ENCODE data around the gene DMXL2.
A peak's percentile ranks its signal among the peaks of the same experiment; 100 is the strongest.
"Not testable (repeated sequence)": the region's sequence is repeated elsewhere in the genome, so short reads cannot be mapped to it uniquely, and the experiment has no call there.

The DMXL2 gene

DNA sequence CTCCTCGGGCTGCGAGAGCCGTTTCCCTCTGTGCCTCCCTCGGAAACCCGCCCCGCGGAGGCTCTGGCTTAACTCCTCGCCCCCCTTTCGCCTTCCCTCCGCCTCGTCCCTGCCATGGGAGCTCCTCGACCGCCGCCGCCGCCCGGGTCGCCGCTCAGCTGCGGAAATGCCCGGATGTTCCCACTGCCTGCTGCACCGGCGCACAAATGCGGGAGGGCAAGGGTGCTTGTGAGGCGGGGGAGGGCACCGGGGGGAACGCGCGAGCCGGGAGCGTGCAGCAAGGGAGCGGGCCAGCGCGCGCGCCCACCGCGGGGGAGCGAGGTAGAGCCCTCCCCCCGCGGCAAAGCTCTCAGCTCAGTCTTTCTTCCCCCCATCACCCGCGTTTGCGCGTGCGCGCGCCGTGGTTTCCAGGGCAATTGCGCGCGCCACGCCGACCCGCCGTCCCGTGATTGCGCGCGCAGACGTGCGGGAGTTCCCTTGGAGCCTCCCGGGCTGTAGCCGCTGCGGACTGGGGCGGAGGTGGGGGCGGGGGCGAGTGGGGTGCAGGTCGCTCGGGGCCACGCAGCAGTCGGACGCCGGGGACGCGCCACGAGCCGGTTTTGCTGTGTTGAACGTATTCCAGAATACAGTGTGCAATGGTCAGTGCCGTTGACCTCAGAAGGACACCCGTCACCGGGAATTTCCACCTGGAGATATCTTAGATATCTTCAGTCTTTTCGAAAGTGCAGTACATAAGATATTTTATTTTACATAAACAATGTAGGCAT lies at the start of gene DMXL2:
DMXL2 (minus strand) TSS at position 168 of the 767 bp plus-strand sequence. CDS start 226 bp downstream, outside the sequence.
- peak; percentile 97 for DNase-seq

- peak; percentile 41 for DNase-seq
Observed at GRCh38 chr15:51672155-51672687, 49.6 kb upstream of the DMXL2 start.

DNA sequence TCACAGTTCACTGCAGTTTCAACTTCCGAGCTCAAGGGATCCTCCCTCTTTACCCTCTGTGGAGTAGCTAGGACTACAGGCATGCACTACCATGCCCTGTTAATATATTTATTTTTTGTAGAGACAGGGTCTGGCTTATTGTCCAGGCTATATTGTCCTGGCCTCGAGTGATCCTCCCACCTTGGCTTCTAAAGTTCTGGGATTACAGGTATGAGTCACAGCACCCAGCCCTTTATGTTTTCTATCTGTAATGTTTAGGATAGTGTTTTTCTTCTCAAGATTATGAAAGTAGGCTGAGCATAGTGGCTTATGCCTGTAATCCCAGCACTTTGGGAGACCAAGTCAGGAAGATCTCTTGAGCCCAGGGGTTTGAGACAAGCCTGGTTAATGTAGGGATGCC lies 46.8 kb upstream of the DMXL2 start:
- no peak for DNase-seq

GRCh38 chr15:51668446-51668845 lies 45.9 kb upstream of the DMXL2 start:
- DNase-seq = no peak

GRCh38 chr15:51667478-51667877 lies 44.9 kb upstream of the DMXL2 start:
- no peak for DNase-seq

GRCh38 chr15:51661072-51661471 lies 38.5 kb upstream of the DMXL2 start:
- no peak for DNase-seq

DNA sequence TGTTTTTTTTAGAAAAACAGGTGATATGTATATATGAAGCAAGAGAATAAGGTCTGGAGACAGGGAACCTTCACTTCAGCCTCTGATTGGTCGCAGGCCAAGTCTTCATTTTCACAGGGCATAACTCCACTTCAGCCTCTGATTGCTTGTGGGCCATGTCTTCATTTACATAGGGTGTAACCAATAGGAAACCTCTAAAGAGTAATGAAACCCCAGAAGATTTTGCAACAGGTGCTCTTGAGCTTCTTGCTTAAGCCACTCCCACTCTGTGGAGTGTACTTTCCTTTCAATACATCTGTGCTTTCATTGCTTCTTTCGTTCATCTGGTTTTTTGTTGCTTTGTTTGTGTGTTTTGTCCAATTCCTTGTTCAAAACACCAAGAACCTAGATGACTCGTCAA lies 36.1 kb upstream of the DMXL2 start:
- DNase-seq = no peak

DNA sequence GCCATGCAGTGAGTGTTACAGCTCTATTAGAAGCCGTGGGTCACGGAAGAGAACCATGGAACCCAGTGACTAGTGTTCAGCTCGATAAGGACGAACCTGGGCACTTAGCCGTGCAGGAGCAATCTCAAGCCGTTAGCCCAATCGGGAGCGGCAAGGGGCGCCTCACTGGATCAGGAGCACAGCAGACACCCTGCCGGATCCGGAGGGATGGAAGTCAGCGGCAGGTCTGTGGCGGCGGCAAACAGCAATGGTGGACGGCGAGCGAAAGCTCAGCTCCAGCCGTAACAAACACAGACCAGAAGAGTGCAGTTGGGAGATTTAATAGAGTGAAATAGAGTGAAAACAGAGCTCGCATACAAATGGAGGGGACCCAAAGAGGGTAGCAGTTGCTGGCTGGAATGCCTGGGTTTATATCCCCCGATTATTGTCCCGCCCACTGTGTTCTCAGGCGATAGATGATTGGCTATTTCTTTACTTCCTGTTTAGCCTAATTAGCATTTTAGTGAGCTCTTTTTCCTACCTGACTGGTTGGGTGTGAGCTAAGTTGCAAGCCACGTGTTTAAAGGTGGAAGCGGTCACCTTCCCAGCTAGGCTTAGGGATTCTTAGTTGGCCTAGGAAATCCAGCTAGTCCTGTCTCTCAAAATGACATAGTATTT lies 33.0 kb upstream of the DMXL2 start:
- not testable (repeated sequence) for DNase-seq

DNA sequence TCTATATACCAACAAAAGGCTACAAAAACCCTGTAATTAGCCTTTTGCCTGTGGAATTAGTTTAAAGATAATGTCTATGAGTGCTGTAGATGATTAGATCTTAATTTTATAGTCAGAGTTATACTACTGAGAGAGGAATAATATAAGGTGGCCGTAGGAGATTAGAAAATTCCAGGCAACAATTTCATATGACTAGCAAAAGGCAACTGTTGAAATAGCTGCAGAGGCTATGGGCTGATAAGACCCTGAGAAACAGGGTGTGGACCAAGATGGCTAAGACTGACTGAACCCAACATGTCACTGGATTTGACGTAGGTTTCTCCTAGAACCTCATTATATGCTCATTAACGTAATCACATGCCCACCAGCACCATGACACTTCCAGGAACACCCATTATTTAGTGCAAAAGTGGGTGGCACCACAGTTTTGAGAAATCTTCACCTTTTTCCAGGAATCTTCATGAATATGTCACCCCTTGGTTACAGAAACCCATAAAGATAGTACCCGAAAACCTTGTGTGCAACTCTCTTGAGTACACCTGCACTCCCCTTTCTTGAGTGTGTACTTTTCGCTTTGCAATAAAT lies 29.6 kb upstream of the DMXL2 start:
- no peak for DNase-seq

- DNase-seq = peak; percentile 58
Observed at GRCh38 chr15:51649659-51650521, 27.3 kb upstream of the DMXL2 start.

DNA sequence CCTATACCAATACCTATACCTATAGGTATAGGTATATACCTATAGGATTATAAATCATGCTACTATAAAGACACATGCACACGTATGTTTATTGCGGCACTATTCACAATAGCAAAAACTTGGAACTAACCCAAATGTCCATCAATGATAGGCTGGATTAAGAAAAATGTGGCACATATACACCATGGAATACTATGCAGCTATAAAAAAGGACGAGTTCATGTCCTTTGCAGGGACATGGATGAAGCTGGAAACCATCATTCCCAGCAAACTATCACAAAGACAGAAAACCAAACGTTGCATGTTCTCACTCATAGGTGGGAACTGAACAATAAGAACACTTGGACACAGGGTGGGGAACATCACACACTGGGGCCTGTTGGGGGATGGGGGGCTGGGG lies 26.1 kb upstream of the DMXL2 start:
- not testable (repeated sequence) for DNase-seq

DNA sequence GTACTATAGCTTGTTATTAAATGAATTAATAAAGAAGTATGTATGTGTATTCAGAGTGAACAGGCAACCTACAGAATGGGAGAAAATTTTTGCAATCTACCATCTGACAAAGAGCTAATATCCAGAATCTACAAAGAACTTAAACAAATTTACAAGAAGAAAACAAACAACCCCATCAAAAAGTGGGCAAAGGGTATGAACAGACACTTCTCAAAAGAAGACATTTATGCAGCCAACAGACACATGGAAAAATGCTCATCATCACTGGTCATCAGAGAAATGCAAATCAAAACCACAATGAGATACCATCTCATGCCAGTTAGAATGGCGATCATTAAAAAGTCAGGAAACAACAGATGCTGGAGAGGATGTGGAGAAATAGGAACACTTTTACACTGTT lies 25.5 kb upstream of the DMXL2 start:
- not testable (repeated sequence) for DNase-seq

- DNase-seq = peak; percentile 44
Observed at GRCh38 chr15:51647128-51647562, 24.6 kb upstream of the DMXL2 start.

GRCh38 chr15:51642696-51643095 lies 20.1 kb upstream of the DMXL2 start:
- DNase-seq = no peak

- no peak for DNase-seq
Observed at GRCh38 chr15:51641490-51642130, 19.0 kb upstream of the DMXL2 start.

DNA sequence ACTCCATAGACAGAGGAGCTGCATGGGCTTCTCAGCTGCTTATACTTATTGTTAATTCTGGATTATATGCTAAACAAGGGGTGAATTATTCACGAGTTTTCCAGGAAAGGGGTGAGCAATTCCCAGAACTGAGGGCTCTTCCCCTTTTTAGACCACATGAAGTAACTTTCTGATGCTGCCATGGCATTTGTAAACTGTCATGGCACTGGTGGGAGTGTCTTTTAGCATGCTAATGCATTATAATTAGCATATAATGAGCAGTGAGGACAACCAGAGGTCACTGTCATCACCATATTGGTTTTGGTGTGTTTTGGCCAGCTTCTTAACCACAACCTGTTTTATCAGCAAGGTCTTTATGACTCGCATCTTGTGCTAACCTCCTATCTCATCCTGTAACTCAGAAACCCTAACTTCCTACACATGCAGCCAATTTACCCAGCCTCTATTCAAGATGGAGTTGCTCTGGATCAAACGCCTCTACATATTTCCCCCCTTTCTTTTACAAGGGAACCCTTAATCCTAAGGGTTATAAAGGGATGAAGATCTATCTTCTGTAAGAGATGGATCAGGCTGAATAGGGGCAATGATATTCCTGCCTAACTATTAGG lies 12.1 kb upstream of the DMXL2 start:
- DNase-seq = no peak

DNA sequence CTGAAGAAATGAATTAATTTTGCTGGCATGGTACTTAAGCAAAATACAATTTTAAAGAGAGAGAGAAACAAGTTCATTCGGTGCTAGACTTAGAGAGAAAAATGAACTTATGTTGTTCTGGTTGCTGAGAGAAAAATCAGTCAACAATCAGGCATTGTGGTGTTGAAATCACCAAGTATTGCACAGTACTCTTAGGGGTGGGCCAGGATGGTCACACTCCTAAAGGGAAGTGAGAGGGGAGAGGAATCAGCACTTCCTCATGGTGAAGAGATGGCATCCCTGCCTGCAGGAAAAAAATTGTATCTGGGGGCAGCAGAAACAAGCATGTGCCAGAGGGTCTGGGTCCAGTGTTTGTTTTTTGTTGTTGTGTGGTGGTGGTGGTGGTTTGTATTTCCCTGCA lies 7.0 kb upstream of the DMXL2 start:
- DNase-seq = no peak

GRCh38 chr15:51625236-51625635 lies 2.7 kb upstream of the DMXL2 start:
- no peak for DNase-seq

DNA sequence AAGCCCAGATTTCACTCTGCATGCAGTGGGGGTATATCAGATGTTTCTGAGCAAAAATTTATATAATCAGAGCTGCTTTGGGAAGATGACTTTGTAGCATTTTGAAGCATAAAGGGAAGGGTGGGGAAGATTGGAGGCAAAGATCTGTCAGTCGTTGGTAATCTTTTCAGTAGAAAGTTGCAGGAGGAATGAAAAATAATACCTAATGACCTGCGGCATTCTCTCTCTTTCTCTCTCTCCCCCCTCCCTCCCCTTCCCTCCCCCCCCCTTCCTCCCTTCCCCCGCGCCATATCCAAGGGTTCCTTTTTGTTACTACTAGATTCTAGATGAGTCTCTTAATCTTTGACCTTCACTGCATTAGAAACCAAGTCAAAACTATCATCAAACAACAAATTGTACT lies 1.5 kb upstream of the DMXL2 start:
- no peak for DNase-seq

DNA sequence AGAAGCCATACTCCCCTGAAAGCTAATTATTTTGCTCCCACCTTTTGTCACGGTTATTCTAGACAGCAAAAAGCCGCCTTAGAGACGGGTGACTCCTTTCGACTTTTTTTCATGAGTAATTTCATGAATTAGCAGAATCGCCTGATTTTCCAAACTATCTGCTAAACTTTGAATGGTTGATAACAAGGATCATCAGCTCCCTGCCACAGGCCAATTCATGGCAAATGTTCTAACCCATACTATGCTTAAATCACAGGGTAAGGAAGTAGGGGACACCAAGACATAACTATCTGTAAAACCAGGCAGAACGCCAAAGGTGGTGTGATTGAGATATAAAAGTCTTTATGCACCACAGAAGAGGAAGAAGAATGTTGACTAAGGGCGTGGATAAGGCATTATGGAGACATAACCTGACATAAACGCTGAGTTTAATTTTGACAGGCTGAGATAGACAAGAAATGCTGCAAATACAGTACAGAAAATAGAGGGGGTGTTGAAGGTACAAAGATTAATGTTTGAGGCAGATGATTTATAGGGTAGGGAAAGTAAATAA lies 891 bp upstream of the DMXL2 start:
- no peak for DNase-seq

DNA sequence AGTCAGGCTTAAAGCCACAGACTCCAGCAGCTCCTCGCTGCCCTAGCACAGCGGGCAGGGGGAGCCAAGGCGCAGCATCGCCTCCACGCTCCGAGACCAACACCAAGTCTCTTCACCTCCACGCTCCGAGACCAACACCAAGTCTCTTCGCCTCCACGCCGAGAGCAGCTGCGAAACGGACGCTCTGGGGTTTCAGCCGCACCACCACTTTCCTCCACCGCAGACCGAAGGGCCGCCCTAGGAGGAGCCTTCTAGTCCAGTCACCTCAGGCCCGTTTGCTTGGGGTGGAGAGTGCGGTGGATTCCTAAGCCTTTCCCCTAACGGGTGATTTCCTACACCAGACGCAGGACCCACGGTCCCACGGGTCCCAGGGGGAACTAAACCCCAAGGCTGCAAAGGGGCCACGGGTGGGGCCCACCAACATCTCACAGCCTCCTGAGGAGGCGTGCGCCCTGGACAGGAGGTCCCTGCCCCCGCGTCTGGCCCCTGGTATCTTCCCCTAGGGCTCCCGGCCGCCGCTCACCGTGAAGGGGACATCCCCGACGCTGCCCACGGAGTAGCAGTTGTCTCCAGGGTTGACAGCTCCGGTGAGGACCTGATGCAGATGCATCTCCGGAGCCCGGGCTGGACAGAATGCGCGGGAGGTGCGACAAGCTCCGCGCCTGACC lies 501 bp downstream of the DMXL2 start:
- DNase-seq = no peak
